ENCODE results near the gene MZT2B. TPM values are rescaled to one million over a fixed set of nuclear protein-coding genes. Genes with fewer than 3 reads are reported as not detected.
"Not testable (repeated sequence)": the region's sequence is repeated elsewhere in the genome, so short reads cannot be mapped to it uniquely, and the experiment has no call there.

The MZT2B gene
- total RNA-seq, 1 donor from 2014 or later, result 73.9 TPM

DNA sequence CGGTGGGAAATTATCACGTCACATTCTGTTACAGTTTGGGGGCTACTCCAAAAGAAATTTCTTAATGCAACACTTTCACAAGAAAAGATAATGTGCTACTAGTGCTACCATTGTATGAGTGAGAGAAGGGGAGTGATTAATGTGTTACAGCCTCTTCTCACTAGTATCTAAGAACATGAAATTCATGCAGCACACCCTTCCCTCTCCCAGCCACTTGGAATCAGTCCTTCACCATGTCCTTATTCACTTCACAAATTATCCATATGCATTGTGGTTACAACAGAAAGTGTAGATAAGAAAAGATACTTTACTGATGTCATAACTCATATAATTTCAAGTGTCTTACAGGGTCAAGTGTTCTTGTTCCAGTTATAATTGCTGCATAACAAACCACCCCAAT is 37.1 kb downstream of the MZT2B start:
- not testable (repeated sequence) for DNase-seq

DNA sequence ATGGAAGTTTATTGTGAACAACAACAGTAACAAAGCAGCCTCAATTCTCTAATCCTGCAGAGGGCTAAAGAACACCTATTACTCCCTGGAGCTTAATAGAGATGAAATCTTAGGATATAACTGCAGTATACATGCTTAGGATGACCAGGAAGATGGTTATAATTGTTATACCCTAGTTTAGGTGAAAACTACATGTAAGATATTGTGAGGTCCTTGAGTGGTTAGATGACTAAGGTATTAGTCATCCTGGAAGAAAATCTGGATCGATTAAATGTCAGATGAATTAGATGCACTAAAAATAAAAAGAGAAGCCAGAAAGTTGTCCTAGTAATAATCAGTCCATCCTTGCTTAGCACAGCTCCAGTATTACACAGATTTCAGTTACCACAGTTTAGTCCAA is 38.4 kb downstream of the MZT2B start:
- DNase-seq, result not testable (repeated sequence)

DNA sequence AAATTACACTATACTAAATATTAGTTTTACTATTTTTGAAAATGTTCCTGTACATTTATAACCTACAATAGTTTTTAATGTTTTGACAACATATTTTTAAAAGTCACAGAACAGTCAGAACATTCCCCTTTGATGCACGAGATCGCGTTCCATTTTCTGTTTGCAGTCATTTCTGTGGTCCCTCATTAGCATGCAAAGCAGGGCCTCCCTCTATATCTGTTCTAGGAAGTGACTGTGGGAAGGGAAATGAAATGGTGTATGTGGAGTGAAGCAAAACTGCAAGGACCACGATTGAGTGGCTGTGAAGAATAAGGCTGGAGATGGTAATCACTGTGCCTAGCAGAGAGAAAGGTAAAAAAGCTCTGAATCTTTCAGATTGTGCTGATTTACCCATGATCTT is 40.5 kb downstream of the MZT2B start:
- not testable (repeated sequence) for DNase-seq

DNA sequence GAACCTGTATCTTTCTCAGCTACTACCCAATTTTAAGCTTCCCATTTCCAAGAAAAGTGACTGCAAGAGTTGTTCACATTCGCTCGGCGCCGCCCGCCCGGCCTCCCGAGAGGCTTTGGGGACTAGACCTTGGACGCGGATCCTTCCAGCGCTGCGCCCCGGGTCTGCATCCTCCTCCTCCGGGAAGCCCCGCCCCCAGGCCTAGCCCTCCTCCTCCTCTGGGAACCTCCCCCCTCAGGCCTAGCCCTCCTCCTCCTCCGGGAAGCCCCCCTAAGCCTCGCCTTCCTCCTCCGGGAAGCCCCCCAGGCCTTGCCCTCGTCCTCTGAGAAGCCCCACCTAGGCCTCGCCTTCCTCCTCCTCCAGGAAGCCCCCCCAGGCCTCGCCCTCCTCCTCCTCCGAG is 45.9 kb downstream of the MZT2B start:
- not testable (repeated sequence) for DNase-seq

DNA sequence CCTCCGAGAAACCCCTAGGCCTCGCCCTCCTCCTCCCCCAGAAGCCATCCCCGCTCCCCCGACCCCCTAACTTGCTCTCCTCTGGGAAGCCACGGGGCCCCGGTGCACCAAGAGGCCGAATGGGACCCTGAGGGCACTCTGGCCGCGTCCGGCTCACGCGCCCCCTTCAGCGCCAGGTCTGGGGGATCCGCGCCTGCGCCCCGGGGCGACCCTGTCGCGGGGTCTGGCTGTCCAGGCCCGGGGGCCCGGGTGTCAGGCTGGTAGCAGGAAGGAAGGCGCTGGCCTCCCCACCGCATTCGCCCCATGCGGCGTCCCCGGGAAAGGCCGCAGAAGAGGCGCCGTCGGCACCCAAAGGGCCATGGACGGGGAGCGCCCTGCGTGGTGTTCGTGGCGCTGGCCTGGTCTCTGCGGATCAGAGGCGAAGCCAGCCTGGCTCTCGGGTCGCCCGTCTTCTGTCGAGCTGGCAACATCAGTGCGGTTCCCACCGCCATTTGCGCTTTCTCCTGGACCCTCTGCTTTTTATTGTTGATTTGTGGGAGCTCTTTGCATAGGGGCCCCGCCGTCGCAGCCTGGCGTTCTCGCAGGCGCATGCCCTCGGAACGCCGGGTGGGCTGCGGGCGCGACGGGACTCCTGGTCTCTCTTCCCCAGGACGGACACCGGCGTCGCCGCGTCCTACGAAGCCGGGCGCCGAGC is 46.6 kb downstream of the MZT2B start:
- DNase-seq, result not testable (repeated sequence)

DNA sequence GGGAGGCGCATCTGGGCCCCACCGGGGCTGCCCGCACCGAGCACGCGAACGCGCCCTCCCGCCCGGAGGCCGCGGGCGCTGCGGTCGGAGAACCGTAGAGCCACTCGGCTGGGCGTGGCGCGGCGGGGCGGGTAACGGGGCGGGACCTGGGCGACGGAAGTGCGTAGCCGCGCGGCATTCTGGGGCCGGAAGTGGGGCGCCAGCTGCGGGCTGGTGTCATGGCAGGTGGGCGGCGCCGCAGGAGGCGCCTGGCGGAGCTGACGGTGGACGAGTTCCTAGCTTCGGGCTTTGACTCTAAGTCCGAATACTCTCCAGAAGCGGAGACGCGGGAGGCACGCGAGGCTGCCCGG is 47.1 kb downstream of the MZT2B start:
- DNase-seq, result not testable (repeated sequence)

DNA sequence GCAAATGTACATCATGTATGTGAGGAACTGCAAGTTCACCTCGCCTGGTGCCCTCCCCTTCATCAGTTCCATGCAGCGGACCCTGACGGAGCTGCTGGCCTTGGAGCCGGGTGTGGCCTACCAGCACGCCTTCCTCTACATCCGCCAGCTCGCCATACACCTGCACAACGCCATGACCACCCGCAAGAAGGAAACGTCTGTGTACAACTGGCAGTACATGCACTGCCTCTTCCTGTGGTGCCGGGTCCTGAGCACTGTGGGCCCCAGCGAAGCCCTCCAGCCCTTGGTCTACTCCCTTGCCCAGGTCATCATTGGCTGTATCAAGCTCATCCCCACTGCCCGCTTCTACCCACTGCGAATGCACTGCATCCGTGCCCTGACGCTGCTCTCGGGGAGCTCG is 48.3 kb downstream of the MZT2B start:
- not testable (repeated sequence) for DNase-seq

DNA sequence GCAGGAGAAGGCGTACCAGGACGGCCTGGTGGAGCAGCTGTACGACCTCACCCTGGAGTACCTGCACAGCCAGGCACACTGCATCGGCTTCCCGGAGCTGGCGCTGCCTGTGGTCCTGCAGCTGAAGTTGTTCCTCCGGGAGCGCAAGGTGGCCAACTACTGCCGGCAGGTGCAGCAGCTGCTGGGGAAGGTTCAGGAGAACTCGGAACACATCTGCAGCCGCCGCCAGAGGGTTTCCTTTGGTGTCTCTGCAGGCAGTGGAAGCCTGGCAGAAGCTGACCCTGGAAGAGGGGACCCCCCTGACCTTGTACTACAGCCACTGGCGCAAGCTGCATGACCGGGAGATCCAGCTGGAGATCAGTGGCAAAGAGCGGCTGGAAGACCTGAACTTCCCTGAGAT is 48.8 kb downstream of the MZT2B start:
- not testable (repeated sequence) for DNase-seq

DNA sequence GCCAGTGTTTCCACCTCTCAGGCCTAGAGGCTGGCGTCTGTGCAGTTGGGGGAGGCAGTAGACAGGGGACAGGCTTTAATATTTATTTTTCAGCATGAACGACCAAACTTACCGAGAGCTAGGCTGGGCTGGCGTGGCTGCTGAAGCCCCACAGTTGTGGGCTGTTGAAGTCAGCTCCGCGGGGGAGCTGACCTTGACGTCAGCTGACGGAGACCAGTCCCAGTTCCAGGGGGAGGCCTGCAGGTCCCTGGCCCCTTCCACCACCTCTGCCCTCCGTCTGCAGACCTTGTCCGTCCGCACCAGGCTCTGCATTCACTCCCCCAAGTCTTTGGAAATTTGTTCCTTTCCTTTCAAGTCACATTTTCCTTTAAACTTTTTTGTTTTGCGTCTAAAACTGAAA is 49.6 kb downstream of the MZT2B start:
- no peak for DNase-seq

DNA sequence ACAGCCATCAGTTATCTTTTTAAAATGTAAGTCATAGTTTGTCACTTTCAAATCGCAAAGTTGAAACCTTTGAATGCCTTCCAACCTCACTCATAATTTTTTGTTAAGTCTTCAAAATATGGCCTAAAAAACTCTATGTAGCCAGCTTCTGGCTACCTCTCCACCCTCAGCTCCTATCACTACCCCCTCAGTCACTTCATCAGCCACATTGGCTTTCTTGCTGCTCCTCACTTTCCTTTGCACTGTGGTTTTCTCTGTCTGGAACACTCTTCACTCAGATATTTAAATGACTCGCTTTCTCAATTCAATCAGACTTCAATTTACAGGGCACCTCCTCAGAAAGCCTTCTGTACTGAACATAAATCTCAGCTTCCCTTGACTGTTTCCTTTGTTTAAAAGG is 51.0 kb downstream of the MZT2B start:
- not testable (repeated sequence) for DNase-seq

DNA sequence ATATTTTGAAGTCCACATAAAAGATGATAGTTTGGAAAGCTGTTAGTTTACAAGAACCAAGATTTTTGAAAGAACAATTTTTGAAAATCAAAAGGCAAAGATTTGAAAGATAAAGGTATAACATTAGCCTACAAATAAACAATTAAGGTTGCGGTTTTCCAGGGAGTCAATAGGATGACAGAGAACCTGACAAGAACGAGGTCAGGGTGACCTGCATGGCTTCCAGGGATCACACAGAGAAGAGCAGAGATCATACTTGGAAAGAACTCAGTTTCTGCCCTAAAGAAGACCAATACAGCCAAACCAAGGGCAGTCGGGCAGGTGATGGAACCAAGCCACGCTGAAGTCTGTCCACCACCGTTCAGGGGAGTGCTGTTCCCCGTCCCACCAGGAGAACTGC is 57.5 kb downstream of the MZT2B start:
- DNase-seq, result not testable (repeated sequence)

Other genes with a start within 250 kb of the MZT2B start
- gene RAB6C, start 202.6 kb upstream of the MZT2B start, total RNA-seq, result 0.78 TPM
- not detected for gene POTEF, start 53.0 kb upstream of the MZT2B start, total RNA-seq
- 3.6 TPM for gene CCDC74B, start 37.1 kb upstream of the MZT2B start, total RNA-seq
- gene SMPD4, start 660 bp upstream of the MZT2B start, total RNA-seq, result 8.4 TPM
- gene TUBA3E, start 16.2 kb downstream of the MZT2B start, total RNA-seq, result not detected
- gene IMP4, start 160.6 kb downstream of the MZT2B start, total RNA-seq, result 36.7 TPM
- gene PTPN18, start 173.8 kb downstream of the MZT2B start, total RNA-seq, result 16.7 TPM

Data from occipital lobe (tissue), 2 donors.